ENCODE measurements around the gene PEMT.
"Not testable (repeated sequence)": the region's sequence is repeated elsewhere in the genome, so short reads cannot be mapped to it uniquely, and the experiment has no call there.

The PEMT gene

DNA sequence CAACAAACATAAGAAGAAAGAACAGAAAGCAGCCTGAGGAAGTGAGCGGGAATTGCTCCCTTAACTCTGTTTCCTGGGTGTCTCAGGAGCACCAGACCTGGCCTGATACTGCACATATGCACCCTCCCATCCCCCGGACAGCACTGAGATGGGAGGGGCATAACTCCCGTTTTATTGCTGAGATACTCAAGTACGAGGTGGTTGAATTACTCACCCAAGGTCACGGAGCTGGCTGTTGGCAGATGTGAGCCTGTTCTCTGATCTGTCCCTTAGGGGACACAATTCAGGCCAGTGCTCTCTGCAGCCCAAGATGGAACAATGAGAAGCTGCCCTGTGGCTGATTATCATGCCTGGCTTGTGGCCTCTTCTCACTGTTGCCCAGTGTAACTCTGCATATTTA is 123.8 kb downstream of the PEMT start:
- H4K20me1 ChIP-seq (ENCODE audit: insufficient read depth, low read length), result no peaks in the 10 kb centered on the region
- no peak overlapping the region for H3K9ac ChIP-seq (ENCODE audit: low read length)
- no peaks in the 10 kb centered on the region for H3K36me3 ChIP-seq (ENCODE audit: insufficient read depth, low read length)
- H3K27ac ChIP-seq (ENCODE audit: low read depth, low read length, poor library complexity, severe bottlenecking), result no peak overlapping the region
- no peak overlapping the region for H2AFZ ChIP-seq (ENCODE audit: low read length)
- TF ChIP-seq EZH2 (IDR thresholded peaks at IDR 0.05; ENCODE audit: borderline replicate concordance, low read length) (no peak), CTCF (IDR thresholded peaks at IDR 0.05; ENCODE audit: low read length) (no peak)
- peaks cover 3% of the 10 kb centered on the region for H3K4me1 ChIP-seq (ENCODE audit: insufficient read depth, low read length, severe bottlenecking)
- no peaks in the 10 kb centered on the region for H3K9me2 ChIP-seq (ENCODE audit: low read depth, low read length)
- H3K4me2 ChIP-seq (ENCODE audit: low read length), result no peak overlapping the region
- H3K9me3 ChIP-seq (ENCODE audit: low read length), result no peaks in the 10 kb centered on the region
- 0 out of 2 replicates have a peak, but pooled peaks cover 3% of the 10 kb centered on the region for H3K27me3 ChIP-seq (ENCODE audit: insufficient read depth, low read length)
- H3F3A ChIP-seq (ENCODE audit: insufficient read depth, low read length), result no peaks in the 10 kb centered on the region
- no peak overlapping the region for H3K4me3 ChIP-seq (ENCODE audit: low read depth, low read length, poor library complexity, severe bottlenecking)
- no peaks in the 10 kb centered on the region for H3K79me2 ChIP-seq (ENCODE audit: insufficient read depth, low read length)

DNA sequence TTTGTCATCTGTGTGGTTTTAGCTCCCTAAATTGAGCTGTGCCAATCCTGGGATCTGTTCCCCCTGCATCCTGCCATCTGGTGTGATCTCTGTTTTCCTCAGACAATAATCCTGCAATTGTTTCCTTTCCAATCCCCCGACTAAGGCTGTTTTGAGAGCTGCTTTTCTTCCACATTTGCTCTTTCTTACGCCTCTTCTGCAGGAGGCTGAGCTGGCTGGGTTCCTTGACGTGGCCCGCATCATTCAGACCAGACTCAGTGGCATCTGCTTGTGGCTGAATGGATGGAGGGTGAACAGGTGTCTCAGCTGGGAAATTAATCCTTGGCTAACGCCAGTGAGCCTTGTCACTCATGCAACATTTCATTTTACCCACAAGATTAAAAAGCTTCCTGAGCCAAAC is 124.5 kb downstream of the PEMT start:
- Histone ChIP-seq H3K9ac (ENCODE audit: low read length) (no peak overlapping the region), H3K4me3 (ENCODE audit: low read depth, low read length, poor library complexity, severe bottlenecking) (no peak overlapping the region), H3K79me2 (ENCODE audit: insufficient read depth, low read length) (no peaks in the 10 kb centered on the region), H3K4me1 (ENCODE audit: insufficient read depth, low read length, severe bottlenecking) (peaks cover 3% of the 10 kb centered on the region), H3K9me3 (ENCODE audit: low read length) (no peaks in the 10 kb centered on the region), H3K4me2 (ENCODE audit: low read length) (no peak overlapping the region), H2AFZ (ENCODE audit: low read length) (no peak overlapping the region), H3K9me2 (ENCODE audit: low read depth, low read length) (no peaks in the 10 kb centered on the region), H3K27me3 (ENCODE audit: insufficient read depth, low read length) (0 out of 2 replicates have a peak, but pooled peaks cover 3% of the 10 kb centered on the region), H3K36me3 (ENCODE audit: insufficient read depth, low read length) (no peaks in the 10 kb centered on the region), H3K27ac (ENCODE audit: low read depth, low read length, poor library complexity, severe bottlenecking) (no peak overlapping the region), H3F3A (ENCODE audit: insufficient read depth, low read length) (no peaks in the 10 kb centered on the region), H4K20me1 (ENCODE audit: insufficient read depth, low read length) (no peaks in the 10 kb centered on the region)
- TF ChIP-seq CTCF (IDR thresholded peaks at IDR 0.05; ENCODE audit: low read length) (no peak), EZH2 (IDR thresholded peaks at IDR 0.05; ENCODE audit: borderline replicate concordance, low read length) (no peak)

- Histone ChIP-seq H3K4me3 (ENCODE audit: low read depth, low read length, poor library complexity, severe bottlenecking) (no peak overlapping the region), H3K27ac (ENCODE audit: low read depth, low read length, poor library complexity, severe bottlenecking) (no peak overlapping the region), H3K9me3 (ENCODE audit: low read length) (no peaks in the 10 kb centered on the region), H3K4me1 (ENCODE audit: insufficient read depth, low read length, severe bottlenecking) (peaks cover 3% of the 10 kb centered on the region), H3K79me2 (ENCODE audit: insufficient read depth, low read length) (no peaks in the 10 kb centered on the region), H4K20me1 (ENCODE audit: insufficient read depth, low read length) (no peaks in the 10 kb centered on the region), H3F3A (ENCODE audit: insufficient read depth, low read length) (no peaks in the 10 kb centered on the region), H3K36me3 (ENCODE audit: insufficient read depth, low read length) (no peaks in the 10 kb centered on the region), H3K9me2 (ENCODE audit: low read depth, low read length) (no peaks in the 10 kb centered on the region), H3K9ac (ENCODE audit: low read length) (no peak overlapping the region), H2AFZ (ENCODE audit: low read length) (no peak overlapping the region), H3K4me2 (ENCODE audit: low read length) (no peak overlapping the region), H3K27me3 (ENCODE audit: insufficient read depth, low read length) (0 out of 2 replicates have a peak, but pooled peaks cover 3% of the 10 kb centered on the region)
- TF ChIP-seq EZH2 (IDR thresholded peaks at IDR 0.05; ENCODE audit: borderline replicate concordance, low read length), result no peak
- TF ChIP-seq CTCF (IDR thresholded peaks at IDR 0.05; ENCODE audit: low read length), result no peak
Observed at GRCh38 chr17:17466511-17466910, 125.0 kb downstream of the PEMT start.

DNA sequence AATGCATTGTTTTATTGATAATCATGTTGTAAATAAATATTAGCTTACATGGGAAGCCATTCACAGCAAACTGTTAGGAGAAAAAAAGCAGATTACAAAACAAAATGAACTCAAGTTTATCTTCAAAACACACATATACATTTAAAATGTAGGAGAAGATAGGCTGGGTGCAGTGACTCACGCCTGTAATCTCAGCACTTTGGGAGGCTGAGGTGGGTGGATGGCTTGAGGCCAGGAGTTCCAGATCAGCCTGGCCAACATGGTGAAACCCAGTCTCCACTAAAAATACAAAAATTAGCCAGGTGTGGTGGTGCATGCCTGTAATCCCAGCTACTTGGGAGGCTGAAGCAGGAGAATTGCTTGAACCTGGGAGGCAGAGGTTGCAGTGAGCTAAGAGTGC is 125.6 kb downstream of the PEMT start:
- H4K20me1 ChIP-seq (ENCODE audit: insufficient read depth, low read length); H2AFZ ChIP-seq (ENCODE audit: low read length): not testable (repeated sequence)

More for the DNA sequence above, 125.6 kb downstream of the PEMT start:
- H3K79me2 ChIP-seq (ENCODE audit: insufficient read depth, low read length); H3K9me2 ChIP-seq (ENCODE audit: low read depth, low read length); H3K4me2 ChIP-seq (ENCODE audit: low read length); H3K4me1 ChIP-seq (ENCODE audit: insufficient read depth, low read length, severe bottlenecking); H3K27me3 ChIP-seq (ENCODE audit: insufficient read depth, low read length); H3K9ac ChIP-seq (ENCODE audit: low read length); H3K36me3 ChIP-seq (ENCODE audit: insufficient read depth, low read length); H3K9me3 ChIP-seq (ENCODE audit: low read length); H3F3A ChIP-seq (ENCODE audit: insufficient read depth, low read length); H3K27ac ChIP-seq (ENCODE audit: low read depth, low read length, poor library complexity, severe bottlenecking); H3K4me3 ChIP-seq (ENCODE audit: low read depth, low read length, poor library complexity, severe bottlenecking): not testable (repeated sequence)
